Calu3 (cell line): Measurements from ENCODE around the gene USP2. TPM values are rescaled to one million over a fixed set of nuclear protein-coding genes. Genes with fewer than 3 reads are reported as not detected.

Experiments used
- BruUV-seq: library from RNA; stranded (reverse); fragments of 400-500 nt; replicated peaks from 2 replicates; lab custom pipeline; 2021; lab: Mats Ljungman, UMichigan
- CTCF ChIA-PET: fragments of 300-600 bp; sonication (Branson Sonifier 250); formaldehyde crosslinking; loops from one replicate; lab custom pipeline; 2022; ENCODE audit warnings: antibody characterized with exemption; lab: Charles Lee
- DNase-seq: peaks from one replicate; pipeline ENCODE4 v3.0.0; 2022
- H3K27ac Mint-ChIP-seq: one replicate; pipeline ENCODE4 v1.8.0; 2022; ENCODE audit warnings: mixed read lengths; ENCODE audit not compliant: unreplicated experiment
- H3K27me3 Mint-ChIP-seq: one replicate; pipeline ENCODE4 v1.8.0; 2022; ENCODE audit warnings: mixed read lengths; ENCODE audit not compliant: unreplicated experiment
- H3K36me3 Mint-ChIP-seq: one replicate; pipeline ENCODE4 v1.8.0; 2022; ENCODE audit warnings: mild to moderate bottlenecking, moderate library complexity, mixed read lengths; ENCODE audit not compliant: insufficient read depth, unreplicated experiment
- H3K4me1 Mint-ChIP-seq: one replicate; pipeline ENCODE4 v1.8.0; 2022; ENCODE audit warnings: mild to moderate bottlenecking, low read depth, mixed read lengths; ENCODE audit not compliant: unreplicated experiment
- H3K4me3 Mint-ChIP-seq: one replicate; pipeline ENCODE4 v1.8.0; 2022; ENCODE audit warnings: mild to moderate bottlenecking, low read depth, moderate library complexity, mixed read lengths; ENCODE audit not compliant: unreplicated experiment
- H3K9me3 Mint-ChIP-seq: one replicate; pipeline ENCODE4 v1.8.0; 2022; ENCODE audit warnings: low read depth, mixed read lengths; ENCODE audit not compliant: unreplicated experiment
- CTCF ChIP-seq: fragments of 200-600 bp; IDR thresholded peaks from one replicate; pipeline ENCODE4 v1.8.0; 2022; ENCODE audit warnings: antibody characterized with exemption; ENCODE audit not compliant: unreplicated experiment
- intact Hi-C: fragments of 100-400 bp; cut with micrococcal nuclease; formaldehyde crosslinking; loops from one replicate; pipeline ENCODE4 v1.10.0; 2022; ENCODE audit not compliant: unreplicated experiment
- total RNA-seq: library from RNA; stranded (reverse); gene quantifications from 2 replicates; pipeline ENCODE4 v1.2.3, GENCODE V29; 2022

USP2 gene
- total RNA-seq, 1 experiment from 2014 or later = 1.1 TPM

- Mint-ChIP-seq H3K36me3 (no peaks in the 10 kb centered on the region), H3K27ac (no peak overlapping the region), H3K4me1 (no peaks in the 10 kb centered on the region), H3K9me3 (no peaks in the 10 kb centered on the region), H3K27me3 (peaks cover 17% of the 10 kb centered on the region), H3K4me3 (no peak overlapping the region)
- intact Hi-C loops = no loop called here
- CTCF ChIA-PET = interaction anchor here (0.6 kb wide), 1 partner anchor 17 kb away, joined by 3 read pairs; no protein-coding TSS in a partner anchor
- no peak for TF ChIP-seq CTCF
- no peak for DNase-seq
- BruUV-seq = no TSS peak
Measured at GRCh38 chr11:119415517-119415916, 34.0 kb upstream of the USP2 start.

- CTCF ChIA-PET = interaction anchor here (0.6 kb wide), 1 partner anchor 17 kb away, joined by 3 read pairs; no protein-coding TSS in a partner anchor
- no peak overlapping the region for H3K4me3 Mint-ChIP-seq
- H3K27me3 Mint-ChIP-seq = peaks cover 10% of the 10 kb centered on the region
- no TSS peak for BruUV-seq
- no peak for TF ChIP-seq CTCF
- no peak overlapping the region for H3K27ac Mint-ChIP-seq
- H3K36me3 Mint-ChIP-seq = no peaks in the 10 kb centered on the region
- H3K9me3 Mint-ChIP-seq = no peaks in the 10 kb centered on the region
- intact Hi-C loops = no loop called here
- no peak for DNase-seq
- no peaks in the 10 kb centered on the region for H3K4me1 Mint-ChIP-seq
Measured at GRCh38 chr11:119414734-119415133, 33.2 kb upstream of the USP2 start.

GRCh38 chr11:119414321-119414720, 32.8 kb upstream of the USP2 start:
- peaks cover 6% of the 10 kb centered on the region for H3K27me3 Mint-ChIP-seq
- CTCF ChIA-PET = no interaction called here
- DNase-seq = no peak
- no peaks in the 10 kb centered on the region for H3K36me3 Mint-ChIP-seq
- no peak for TF ChIP-seq CTCF
- intact Hi-C loops = no loop called here
- BruUV-seq = no TSS peak
- no peak overlapping the region for H3K27ac Mint-ChIP-seq
- H3K4me1 Mint-ChIP-seq = no peaks in the 10 kb centered on the region
- H3K4me3 Mint-ChIP-seq = no peak overlapping the region
- H3K9me3 Mint-ChIP-seq = no peaks in the 10 kb centered on the region

DNA sequence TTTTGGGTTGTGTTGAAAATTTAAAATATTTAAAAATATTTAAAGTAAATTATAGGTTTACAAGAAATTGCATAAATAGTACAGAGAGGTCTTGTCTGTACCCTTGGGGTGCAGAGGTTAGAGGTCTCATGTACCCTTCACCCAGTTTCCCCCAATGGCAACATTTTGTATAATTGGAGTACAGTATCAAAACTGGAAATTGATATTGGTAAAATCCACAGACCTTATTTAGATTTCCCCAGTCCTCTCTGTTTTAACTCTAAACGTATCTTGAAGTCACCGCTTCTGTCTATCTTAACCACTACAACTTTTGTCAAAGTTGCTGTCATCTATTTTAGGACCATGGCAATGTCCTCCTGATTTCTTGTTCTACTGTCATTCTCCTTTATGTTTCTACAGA, 30.6 kb upstream of the USP2 start:
- Mint-ChIP-seq H3K4me1 (no peaks in the 10 kb centered on the region), H3K36me3 (no peaks in the 10 kb centered on the region), H3K27me3 (no peaks in the 10 kb centered on the region), H3K27ac (no peak overlapping the region), H3K9me3 (no peaks in the 10 kb centered on the region), H3K4me3 (no peak overlapping the region)
- CTCF ChIA-PET = no interaction called here
- DNase-seq = no peak
- intact Hi-C loops = no loop called here
- no TSS peak for BruUV-seq
- no peak for TF ChIP-seq CTCF
